Stimulated activated CD8-positive, alpha-beta memory T cell treated with anti-CD3 and anti-CD28 coated beads, Interleukin-7, amount 100 ng/mL, for 48 hours (primary cell): ENCODE results near the gene TP53BP2.
"Not testable (repeated sequence)": the region's sequence is repeated elsewhere in the genome, so short reads cannot be mapped to it uniquely, and the experiment has no call there.

Experiments used
- DNase-seq, 2 donors: peaks; one replicate each; pipeline ENCODE4 v3.0.0-alpha.2; 2020; ENCODE audit warnings: low read depth in 1 of 2; ENCODE audit errors: extremely low read depth in 1 of 2

TP53BP2 gene, protein sequence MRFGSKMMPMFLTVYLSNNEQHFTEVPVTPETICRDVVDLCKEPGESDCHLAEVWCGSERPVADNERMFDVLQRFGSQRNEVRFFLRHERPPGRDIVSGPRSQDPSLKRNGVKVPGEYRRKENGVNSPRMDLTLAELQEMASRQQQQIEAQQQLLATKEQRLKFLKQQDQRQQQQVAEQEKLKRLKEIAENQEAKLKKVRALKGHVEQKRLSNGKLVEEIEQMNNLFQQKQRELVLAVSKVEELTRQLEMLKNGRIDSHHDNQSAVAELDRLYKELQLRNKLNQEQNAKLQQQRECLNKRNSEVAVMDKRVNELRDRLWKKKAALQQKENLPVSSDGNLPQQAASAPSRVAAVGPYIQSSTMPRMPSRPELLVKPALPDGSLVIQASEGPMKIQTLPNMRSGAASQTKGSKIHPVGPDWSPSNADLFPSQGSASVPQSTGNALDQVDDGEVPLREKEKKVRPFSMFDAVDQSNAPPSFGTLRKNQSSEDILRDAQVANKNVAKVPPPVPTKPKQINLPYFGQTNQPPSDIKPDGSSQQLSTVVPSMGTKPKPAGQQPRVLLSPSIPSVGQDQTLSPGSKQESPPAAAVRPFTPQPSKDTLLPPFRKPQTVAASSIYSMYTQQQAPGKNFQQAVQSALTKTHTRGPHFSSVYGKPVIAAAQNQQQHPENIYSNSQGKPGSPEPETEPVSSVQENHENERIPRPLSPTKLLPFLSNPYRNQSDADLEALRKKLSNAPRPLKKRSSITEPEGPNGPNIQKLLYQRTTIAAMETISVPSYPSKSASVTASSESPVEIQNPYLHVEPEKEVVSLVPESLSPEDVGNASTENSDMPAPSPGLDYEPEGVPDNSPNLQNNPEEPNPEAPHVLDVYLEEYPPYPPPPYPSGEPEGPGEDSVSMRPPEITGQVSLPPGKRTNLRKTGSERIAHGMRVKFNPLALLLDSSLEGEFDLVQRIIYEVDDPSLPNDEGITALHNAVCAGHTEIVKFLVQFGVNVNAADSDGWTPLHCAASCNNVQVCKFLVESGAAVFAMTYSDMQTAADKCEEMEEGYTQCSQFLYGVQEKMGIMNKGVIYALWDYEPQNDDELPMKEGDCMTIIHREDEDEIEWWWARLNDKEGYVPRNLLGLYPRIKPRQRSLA

DNA sequence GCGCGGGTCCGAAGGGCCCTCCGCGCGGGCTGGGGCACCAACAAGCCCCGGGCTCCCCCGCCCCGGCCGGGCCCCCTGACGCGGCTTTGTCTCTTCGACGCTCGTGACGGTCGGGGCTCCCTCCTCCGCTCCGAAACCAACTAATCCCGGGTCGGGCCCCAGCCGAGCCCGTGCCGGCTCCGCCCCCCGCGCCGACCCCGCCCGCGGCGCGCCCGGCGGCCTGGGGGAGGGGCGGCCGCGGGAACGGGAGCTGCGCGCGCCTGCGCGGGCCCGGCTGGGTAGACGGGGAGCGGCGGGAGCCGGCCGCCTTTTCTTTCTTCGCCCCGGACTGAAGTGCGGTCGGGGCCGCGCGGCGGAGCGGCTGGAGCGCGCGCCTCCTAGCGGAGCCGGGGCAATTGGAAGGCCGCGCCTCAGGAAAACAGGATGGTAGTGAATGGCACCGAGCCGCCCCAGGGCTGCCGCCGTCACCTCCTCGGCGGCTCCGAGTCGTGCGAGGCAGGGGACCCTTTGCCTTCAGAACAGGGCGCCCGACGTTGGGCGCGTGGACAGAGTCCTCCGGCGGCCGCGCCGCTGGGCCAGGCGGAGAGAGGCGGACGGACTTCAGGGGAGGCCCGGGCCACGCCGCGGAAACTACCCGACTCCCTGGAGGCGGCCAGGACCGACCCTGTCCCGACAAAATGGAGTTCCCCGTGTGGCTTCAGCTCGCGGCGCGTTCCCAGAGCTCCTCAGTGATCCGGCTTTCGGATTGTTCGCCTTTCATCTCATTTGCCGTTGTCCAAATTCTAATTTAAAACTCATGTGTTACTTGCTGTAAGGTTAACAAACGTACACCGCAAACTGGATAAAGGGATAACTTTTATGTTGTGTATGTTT is at the start of gene TP53BP2:
Gene TP53BP2 (minus strand): TSS at position 138 of the 873 bp plus-strand sequence. CDS start 267 bp downstream, outside the sequence.
- peak; percentile 69 to 74 for DNase-seq

DNA sequence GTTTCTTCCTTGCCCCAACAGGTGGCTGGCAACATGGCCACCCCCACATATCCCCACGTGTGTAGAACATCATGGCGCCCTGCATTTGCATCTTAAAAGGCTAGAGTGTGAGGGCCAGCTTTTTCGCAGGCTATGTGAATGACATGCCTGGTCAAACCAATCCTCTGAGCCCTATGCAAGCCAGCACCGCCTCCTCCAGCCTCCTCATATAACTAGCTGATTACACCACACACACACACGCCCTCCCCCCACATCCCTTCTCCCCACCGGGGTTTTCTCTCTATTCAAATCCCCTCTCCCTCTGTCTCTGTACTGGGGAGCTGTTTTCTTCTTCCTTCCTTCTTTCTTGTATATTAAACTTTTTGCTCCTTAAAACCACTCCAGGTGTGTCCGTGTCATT is 44.7 kb upstream of the TP53BP2 start:
- not testable (repeated sequence) for DNase-seq

DNA sequence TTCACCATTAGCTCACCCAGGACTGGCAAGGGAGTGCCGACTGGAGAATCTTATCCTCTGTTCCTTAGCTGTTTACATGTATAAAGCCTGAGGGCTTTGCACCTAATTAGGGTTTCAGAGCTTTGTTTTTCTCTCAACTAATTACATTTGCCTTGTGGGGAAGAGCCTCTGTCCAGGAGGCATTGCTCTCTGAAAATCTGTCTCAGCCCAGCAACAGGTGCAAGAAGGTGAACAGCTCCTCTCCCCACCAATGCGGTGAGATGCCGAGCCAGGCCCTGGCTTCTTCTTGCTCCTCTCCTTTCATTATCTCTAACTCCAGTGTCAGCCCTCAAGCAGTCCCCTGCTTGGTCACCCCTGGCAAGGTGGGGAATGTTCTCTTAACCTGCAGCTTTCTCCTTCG is 43.6 kb upstream of the TP53BP2 start:
- not testable (repeated sequence) for DNase-seq

DNA sequence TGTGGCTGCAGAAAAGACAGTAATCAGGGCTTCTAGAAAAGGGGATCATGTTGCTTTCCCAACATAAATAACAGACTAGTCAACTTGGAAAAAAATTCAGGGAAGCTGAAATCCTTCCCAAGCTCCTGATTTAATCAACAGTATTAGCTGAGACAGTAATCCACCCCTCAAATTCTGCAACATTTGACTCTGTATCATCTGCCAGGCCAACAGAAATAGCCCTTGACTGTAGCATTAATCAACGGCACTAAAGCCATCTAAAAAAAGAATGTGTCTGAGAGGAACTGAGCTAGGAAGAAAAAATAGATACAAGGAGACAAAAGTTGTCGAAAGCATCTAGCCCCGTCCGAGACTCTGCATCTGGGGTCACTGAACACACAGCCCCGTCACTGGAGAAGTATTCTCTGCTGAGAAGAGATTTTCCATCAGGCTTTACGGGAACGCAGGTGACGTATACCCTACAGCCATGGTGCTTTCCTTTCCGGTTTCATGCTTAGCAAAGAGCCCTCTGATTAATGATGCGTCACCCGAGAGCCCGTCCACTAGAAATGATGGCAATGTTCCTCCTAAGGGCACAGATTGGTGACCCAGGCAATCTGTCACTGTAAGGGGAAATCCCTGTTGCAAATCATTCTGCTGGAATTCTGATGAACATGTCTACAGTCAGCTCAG is 42.1 kb upstream of the TP53BP2 start:
- no peak for DNase-seq

DNA sequence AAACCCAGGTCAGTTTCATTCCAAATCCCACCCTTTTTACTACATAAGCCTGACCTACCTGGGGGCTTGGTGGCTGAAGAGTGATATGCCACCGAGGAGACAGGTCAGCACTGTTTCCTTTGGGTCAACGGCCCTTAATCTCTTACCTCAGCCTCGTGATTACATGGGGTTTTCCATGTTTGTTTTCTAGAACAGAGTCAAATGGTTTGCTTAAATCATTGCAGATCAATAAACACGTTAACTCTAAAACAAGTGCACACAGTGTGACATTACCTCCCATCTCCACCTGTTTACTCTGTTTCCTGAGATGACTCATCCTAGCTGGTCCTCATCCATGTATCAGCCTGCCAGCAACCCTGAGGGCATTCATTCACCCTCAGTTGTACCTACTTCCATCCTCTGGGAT is 40.8 kb upstream of the TP53BP2 start:
- DNase-seq, result no peak

DNA sequence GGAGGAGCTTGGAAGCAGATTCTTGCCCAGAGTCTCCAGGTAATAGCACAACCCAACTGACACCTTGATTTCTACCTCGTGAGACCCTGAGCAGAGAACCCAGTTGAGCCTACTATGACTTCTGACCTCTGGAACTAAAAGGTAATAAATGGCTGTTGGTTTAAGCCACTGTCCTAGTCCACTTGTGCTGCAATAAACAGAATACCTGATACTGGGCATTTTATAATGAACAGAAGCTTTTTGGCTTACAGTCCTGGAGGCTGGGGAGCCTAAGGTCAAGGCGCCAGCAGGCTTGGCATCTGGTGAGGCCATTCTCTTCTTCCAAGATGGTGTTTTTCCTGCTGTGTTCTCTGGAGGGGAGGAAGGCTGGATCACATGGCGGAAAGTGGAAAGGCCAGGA is 39.9 kb upstream of the TP53BP2 start:
- no peak for DNase-seq

DNA sequence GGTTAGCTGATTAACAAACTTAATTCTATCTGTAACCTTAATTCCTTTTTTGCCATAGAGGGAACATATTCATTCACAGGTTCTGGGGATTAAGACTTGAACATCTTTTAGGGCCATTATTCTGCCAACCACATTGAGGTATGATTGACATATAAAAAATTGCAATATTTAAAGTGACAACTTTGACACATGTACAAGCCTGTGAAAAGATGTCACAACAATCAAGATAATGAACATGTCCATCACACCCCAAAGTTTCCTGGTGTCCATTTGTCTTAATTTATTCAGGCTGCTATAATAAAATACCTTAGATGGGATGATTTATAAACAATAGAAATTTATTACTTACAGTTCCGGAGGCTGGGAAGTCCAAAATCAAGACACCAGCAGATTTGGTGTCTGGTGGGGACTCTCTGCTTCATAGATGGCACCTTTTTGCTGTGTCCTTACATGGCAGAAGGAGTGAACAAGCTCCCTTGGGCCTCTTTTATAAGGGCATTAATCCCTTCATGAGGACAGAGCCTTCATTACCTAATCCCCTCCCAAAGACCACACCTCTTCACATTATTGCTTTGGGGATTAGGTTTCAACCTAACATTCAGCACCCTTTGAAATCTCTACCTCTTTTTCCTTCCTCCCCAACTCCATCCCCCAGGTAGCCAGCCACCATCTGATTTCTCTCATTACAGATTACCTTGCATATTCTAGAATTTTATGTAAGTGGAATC is 33.0 kb upstream of the TP53BP2 start:
- no peak for DNase-seq

DNA sequence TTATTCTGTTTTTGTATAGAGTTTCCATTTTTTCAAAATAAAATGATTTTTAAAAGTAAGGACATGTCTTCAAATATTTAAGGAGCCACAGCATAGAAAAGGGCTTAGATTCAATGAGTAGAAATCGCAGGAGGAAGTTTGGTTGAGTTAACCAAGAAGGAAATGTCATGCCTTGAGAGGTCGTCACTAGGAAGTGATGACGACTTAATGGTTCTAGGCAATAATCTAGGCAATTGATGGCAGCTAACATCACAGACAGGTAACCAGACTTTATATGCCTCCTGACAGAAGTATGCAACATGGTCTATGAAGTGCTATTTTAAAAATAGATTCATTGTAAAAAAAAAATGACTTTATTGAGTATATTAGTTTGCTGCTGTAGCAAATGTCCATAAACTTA is 32.1 kb upstream of the TP53BP2 start:
- DNase-seq, result no peak

DNA sequence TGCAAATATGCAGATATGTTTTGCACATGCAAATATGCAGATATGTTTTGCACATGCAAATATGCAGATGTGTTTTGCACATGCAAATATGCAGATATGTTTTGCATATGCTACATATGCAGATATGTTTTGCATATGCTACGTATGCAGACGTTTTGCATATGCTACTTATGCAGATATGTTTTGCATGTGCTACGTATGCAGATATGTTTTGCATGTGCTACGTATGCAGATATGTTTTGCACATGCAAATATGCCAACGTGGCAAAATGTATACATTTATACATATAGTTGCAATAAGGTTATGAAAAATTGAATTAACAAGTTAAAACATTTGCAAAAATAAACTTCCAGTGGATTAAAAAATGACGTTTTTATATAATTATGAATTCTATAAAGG is 30.8 kb upstream of the TP53BP2 start:
- no peak for DNase-seq

DNA sequence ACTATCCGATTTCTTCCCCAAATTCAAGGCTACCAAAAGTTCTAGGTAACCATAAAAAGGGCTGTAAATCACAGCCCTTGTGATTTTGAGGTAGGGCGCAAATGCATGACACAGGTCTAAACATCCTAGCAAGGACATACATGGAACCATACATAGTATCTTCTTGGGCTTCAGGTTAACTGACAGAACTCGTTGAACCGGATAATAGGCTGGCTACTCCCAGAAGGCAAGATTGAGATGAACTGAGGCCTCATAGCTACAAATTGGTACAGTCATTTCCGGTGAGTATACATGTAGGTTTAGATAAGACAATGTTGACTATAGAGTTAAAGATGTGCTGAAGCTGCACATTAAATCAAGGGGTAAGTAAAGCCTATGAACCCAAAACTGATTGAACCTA is 27.3 kb upstream of the TP53BP2 start:
- DNase-seq, result no peak

DNA sequence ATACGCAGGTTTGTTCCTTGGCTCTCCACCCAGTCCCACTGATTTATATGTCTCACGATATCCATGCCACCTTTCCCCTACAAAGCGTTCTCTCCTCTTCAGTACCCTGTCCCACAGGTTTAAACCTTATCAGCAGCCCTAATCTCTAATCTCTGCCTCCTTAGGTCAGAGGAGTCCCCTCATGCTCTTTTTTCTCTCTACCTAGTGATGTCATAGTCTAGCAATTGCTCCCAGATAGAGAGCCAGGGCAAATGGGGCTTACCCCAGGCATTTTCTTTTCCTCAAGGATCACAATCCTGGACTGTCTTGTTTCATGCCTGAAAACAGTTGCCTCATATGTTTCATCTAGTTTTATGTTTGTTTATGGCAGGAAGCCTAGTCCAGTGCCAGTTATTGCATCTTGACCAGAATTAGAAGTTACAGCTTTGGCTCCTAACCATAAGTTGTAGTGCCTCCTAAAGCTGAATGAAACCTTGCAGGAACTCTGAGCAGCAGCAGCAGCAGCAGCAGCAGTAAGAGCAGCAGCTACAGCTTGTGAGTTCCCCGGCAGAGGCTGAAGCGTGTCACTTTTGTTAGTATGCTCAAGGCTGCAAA is 26.7 kb upstream of the TP53BP2 start:
- no peak for DNase-seq

DNA sequence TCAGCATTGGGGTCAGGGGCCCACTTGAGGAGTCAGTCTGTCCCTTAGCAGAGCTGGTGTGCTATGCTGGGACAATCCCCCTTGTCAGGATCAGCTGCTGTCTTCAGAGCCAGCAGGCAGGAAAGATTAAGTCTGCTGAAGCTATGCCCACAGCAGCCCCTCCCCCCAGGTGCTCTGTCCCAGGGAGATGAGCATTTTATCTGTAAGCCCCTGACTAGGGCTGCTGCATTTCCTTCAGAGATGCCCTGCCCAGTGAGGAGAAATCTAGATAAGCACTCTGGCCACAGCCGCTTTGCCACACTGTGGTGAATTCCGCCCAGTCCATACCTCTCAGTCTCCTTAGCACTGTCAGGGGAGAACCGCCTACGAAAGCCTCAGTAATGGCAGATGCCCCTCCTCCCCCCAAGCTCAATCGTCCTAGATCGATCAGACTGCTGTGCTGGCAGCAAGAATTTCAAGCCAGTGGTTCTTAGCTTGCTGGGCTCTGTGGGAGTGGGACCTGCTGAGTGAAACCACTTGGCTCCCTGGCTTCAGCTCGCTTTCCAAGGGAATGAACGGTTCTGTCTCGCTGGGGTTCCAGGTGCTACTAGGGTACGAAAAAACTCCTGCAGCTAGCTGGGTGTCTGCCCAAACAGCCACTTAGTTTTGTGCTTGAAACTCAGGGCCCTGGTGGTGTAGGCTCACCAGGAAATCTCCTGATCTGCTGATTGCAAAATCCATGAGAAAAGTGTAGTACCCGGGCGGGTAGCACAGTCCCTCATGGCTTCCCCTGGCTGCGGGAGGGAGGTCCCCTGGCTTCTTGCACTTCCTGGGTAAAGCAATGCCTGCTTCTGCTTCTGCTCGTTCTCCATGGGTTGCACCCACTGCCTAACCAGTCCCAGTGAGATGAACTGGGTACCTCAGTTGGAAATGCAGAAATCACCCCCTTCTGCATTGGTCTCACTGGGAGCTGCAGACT is 25.1 kb upstream of the TP53BP2 start:
- DNase-seq, result no peak

DNA sequence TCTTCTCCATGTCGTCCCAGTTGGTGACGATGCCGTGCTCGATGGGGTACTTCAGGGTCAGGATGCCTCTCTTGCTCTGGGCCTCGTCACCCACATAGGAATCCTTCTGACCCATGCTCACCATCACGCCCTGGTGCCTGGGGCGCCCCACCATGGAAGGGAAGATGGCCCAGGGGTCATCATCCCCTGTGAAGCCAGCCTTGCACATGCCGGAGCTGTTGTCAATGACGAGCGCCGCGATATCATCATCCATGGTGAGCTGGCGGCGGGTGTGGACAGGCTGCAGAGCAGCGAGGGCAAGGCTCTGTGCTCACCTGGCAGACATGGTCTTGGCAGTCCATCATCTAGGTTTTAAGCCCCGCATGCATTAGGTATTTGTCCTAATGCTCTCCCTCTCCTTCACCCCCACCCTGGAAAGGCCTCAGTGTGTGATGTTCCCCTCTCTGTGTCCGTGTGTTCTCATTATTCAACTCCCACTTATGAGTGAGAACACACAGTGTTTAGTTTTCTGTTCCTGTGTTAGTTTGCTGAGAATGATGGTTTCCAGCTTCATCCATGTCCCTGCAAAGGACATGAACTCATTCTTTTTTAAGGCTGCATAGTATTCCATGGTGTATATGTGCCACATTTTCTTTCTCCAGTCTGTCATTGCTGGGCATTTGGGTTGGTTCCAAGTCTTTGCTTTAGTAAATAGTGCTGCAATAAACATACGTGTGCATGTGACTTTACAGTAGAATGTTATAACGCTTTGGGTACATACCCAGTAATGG is 19.0 kb upstream of the TP53BP2 start:
- not testable (repeated sequence) for DNase-seq

DNA sequence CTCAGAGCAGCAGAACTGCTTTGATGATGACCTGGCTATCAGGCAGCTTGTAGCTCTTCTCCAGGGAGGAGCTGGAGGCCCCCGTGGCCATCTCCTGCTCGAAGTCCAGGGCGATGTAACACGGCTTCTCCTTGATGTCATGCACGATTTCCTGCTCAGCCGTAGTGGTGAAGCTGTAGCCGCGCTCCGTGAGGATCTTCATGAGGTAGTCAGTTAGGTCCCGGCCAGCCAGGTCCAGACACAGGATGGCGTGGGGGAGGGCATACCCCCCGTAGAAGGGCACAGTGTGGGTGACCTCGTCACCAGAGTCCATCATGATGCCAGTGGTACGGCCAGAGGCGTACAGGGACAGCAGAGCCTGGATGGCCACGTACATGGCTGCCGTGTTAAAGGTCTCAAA is 18.3 kb upstream of the TP53BP2 start:
- no peak for DNase-seq

DNA sequence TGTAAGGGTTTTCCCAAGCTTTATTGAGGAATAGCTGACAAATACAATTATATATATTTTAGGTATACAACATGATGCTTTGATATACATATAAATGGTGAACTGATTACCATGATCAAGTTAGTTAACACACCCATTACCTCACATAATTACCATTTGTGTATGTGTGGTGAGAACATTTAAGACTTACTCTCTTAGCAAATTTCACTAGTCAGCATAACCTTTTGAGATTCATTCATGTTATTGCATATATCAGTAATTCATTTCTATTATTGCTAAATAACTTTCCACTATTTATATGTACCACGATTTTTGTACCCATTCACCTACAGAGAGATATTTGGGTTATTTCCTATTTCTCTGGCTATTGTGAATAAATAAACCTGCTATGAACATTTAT is 16.2 kb upstream of the TP53BP2 start:
- no peak for DNase-seq

DNA sequence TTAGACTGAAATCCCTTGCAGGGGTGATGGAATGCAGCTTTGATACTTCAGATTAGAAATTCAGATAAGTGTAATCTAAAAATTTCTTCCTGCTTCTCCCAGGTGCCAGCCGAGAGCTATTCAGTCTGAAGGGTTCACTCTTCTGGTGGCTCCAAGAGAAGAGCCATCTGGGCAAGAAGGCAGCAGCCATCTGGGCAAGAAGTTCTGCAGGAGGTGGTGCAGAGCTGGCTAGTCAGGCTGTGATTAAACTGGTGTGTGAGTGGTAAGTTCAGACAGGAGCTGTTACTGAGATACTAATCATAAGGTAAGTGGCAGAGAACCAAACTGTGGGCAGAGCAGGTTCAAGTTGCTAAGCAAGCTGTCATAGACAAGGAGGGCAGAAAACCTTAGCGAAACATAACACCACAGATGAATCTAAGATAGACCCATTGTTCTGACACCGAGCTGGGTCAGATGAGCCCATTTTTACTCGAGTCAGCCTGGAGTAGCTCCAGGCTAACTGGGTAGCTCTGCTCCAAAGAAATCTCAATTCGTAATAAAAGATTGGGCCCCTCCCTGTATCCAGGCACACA is 14.4 kb upstream of the TP53BP2 start:
- no peak for DNase-seq

DNA sequence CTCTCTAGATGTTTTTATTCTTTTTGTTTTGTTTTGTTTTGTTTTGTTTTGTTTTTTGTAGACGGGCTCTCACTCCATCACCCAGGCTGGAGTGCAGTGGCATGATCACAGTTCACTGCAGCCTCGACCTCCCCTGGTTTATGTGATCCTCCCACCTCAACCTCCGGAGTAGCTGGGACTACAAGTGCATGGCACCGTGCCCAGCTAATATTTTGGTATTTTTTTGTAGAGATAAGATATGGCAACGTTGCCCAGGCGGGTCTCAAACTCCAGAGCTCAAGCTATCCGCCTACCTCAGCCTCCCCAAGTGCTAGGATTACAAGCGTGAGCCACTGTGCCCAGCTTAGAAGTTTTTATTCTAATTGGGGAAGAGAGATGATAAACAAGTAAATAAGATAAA is 13.3 kb upstream of the TP53BP2 start:
- DNase-seq, result no peak
